Esophagus (tissue), 2 donors: ENCODE results near the gene MRPL36. TPM values are rescaled to one million over a fixed set of nuclear protein-coding genes. Genes with fewer than 3 reads are reported as not detected.

Experiments
- H3K27ac ChIP-seq, 2 donors: one replicate each; pipeline ENCODE4 v1.5.1; 2013; ENCODE audit warnings: low read depth in 2 of 2, mild to moderate bottlenecking in 2 of 2, inconsistent platforms in 1 of 2, low read length in 1 of 2, moderate library complexity in 1 of 2
- H3K27me3 ChIP-seq, 2 donors: one replicate each; pipeline ENCODE4 v1.6.1; 2013; ENCODE audit warnings: low read length in 2 of 2, control low read depth in 1 of 2, mild to moderate bottlenecking in 1 of 2; ENCODE audit not compliant: insufficient read depth in 2 of 2, control insufficient read depth in 1 of 2
- H3K36me3 ChIP-seq, 2 donors: one replicate each; pipeline ENCODE4 v1.6.1; 2013; ENCODE audit warnings: low read length in 1 of 2; ENCODE audit not compliant: control insufficient read depth in 2 of 2, insufficient read depth in 2 of 2
- H3K4me1 ChIP-seq, 2 donors: one replicate each; pipeline ENCODE4 v1.6.1; 2013; ENCODE audit warnings: low read length in 1 of 2; ENCODE audit not compliant: control insufficient read depth in 2 of 2, insufficient read depth in 2 of 2
- H3K4me3 ChIP-seq, 2 donors: one replicate each; pipeline ENCODE4 v1.5.1; 2013; ENCODE audit warnings: low read length in 2 of 2, mild to moderate bottlenecking in 2 of 2, low read depth in 1 of 2, moderate library complexity in 1 of 2
- H3K9me3 ChIP-seq, 2 donors: one replicate each; pipeline ENCODE4 v1.6.1; 2013; ENCODE audit warnings: mild to moderate bottlenecking in 2 of 2, low read depth in 1 of 2, low read length in 1 of 2, moderate library complexity in 1 of 2; ENCODE audit not compliant: control insufficient read depth in 2 of 2, insufficient read depth in 1 of 2
- WGBS, 2 donors: extraction: QIAGEN DNeasy Blood & Tissue Kit; methylation state at CpG; one replicate each; pipeline ENCODE4 v1.1.7; 2013; 5-methylcytosine and 5-hydroxymethylcytosine counted together
- polyA plus RNA-seq, 2 donors: library from polyadenylated mRNA; stranded (reverse); fragments of 200-250 nt; gene quantifications; one replicate each; pipeline ENCODE4 v1.2.3, GENCODE V29; 2013
- donor health status: healthy with polysubstance abuse.
- donor health status: Bipolar disorder and iron deficiency.

MRPL36 gene
- polyA plus RNA-seq, 2 donors, result 32.6 to 78.2 TPM

GRCh38 chr5:1824903-1825841, 25.5 kb upstream of the MRPL36 start:
- Histone ChIP-seq H3K4me1 (no peaks in the 10 kb centered on the region), H3K27me3 (no peaks in the 10 kb centered on the region), H3K27ac (no peak overlapping the region), H3K9me3 (no peaks in the 10 kb centered on the region), H3K4me3 (no peak overlapping the region), H3K36me3 (peaks cover 6 to 27% of the 10 kb centered on the region in 2 donors)
- 87 to 95% methylated on average over 25 to 27 of the region's 27 CpGs for WGBS, 2 donors

- Histone ChIP-seq H3K27ac (no peak overlapping the region), H3K36me3 (peaks cover 6 to 27% of the 10 kb centered on the region in 2 donors), H3K9me3 (no peaks in the 10 kb centered on the region), H3K4me1 (no peaks in the 10 kb centered on the region), H3K4me3 (no peak overlapping the region), H3K27me3 (no peaks in the 10 kb centered on the region)
- WGBS, 2 donors, result 92 to 93% methylated on average over 25 of the region's 25 CpGs
Observed at GRCh38 chr5:1824109-1824821, 24.6 kb upstream of the MRPL36 start.

DNA sequence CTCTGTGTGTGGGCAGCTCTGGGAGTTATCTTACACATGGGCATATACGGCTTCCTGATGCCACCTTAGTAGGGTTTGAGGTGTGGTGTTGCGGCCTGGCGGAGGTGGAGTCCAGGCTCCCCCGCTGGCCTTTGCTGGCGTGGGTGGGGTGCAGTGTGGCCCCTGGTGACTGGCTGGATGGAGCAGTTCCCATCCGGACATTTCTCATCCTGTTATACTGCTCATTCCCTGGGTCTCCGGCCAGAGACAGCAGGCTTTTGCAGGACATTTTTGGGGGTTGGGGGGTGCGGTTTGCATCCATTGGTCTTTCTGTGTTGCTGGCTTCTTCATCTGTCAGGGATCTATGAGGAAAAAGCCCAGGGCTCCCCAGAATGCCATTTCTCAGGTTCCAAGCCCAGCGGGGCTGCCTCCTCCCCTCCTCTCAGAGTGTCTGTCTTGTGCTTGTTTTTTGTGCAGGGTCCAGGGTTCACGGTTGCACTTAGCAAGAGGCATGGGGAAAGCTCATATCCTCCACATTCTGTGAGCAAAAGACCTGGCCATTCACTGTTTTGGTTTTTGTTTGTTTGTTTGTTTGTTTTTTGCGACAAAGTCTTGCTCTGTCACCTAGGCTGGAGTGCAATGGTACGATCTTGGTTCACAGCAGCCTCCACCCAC, 23.9 kb upstream of the MRPL36 start:
- Histone ChIP-seq H3K9me3 (no peaks in the 10 kb centered on the region), H3K27me3 (no peaks in the 10 kb centered on the region), H3K27ac (no peak overlapping the region), H3K4me1 (no peaks in the 10 kb centered on the region), H3K4me3 (no peak overlapping the region), H3K36me3 (peaks cover 12 to 29% of the 10 kb centered on the region in 2 donors)
- WGBS, 2 donors, result 96 to 97% methylated on average over 12 of the region's 12 CpGs

DNA sequence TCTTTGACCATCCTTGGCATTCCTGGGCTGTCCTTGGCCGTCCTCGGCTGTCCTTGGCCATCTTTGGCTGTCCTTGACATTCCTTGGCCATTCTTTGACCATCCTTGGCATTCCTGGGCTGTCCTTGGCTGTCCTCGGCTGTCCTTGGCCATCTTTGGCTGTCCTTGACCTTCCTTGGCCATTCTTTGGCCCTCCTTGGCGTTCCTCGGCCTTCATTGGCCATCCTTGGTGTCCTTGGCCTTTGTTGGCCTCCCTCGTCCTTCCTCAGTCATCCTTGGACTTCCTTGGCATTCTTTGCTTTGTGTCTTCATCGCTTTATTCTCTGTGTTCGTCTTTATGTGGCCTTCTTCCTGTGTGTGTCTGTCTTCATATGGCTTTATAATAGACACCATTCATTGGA, 22.2 kb upstream of the MRPL36 start:
- Histone ChIP-seq H3K27ac (no peak overlapping the region), H3K36me3 (peaks cover 15 to 39% of the 10 kb centered on the region in 2 donors), H3K9me3 (no peaks in the 10 kb centered on the region), H3K4me3 (no peak overlapping the region), H3K4me1 (no peaks in the 10 kb centered on the region), H3K27me3 (no peaks in the 10 kb centered on the region)
- WGBS, 2 donors, result 93 to 97% methylated on average over 8 of the region's 8 CpGs

- H3K9me3 ChIP-seq, result no peaks in the 10 kb centered on the region
- H3K4me1 ChIP-seq, result no peaks in the 10 kb centered on the region
- peaks cover 15 to 42% of the 10 kb centered on the region in 2 donors for H3K36me3 ChIP-seq
- no peak overlapping the region for H3K4me3 ChIP-seq
- H3K27me3 ChIP-seq, result no peaks in the 10 kb centered on the region
- H3K27ac ChIP-seq, result no peak overlapping the region
- WGBS, 2 donors, result 97 to 98% methylated on average over 4 of the region's 4 CpGs
Observed at GRCh38 chr5:1820926-1821325, 21.3 kb upstream of the MRPL36 start.

DNA sequence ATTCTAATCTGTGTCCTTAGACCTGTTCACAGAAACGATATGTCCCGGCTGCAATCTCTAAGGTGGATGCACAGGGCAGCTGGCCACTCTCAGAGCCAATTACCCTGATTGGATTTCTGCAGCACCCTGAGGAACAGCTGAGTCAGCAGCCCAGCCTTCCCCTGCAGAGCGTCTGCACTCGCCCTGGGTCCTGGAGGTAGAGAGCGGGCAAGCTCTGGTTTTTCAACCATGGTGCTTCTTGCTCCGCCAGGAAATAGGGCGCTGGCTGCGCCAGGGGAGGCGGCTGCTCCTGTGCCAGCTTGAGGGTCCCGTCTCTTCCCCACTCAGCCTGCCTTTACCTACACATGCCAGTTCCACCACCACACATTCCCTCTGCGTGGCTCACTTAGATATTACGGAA, 20.7 kb upstream of the MRPL36 start:
- WGBS, 2 donors, result 88 to 91% methylated on average over 12 of the region's 12 CpGs

GRCh38 chr5:1819458-1819857, 19.8 kb upstream of the MRPL36 start:
- Histone ChIP-seq H3K27me3 (no peaks in the 10 kb centered on the region), H3K36me3 (peaks cover 22 to 48% of the 10 kb centered on the region in 2 donors), H3K4me1 (no peaks in the 10 kb centered on the region), H3K9me3 (no peaks in the 10 kb centered on the region), H3K4me3 (no peak overlapping the region), H3K27ac (no peak overlapping the region)
- WGBS, 2 donors, result 95 to 100% methylated on average over 2 of the region's 2 CpGs

More for the DNA sequence above, 20.7 kb upstream of the MRPL36 start:
- peaks cover 15 to 44% of the 10 kb centered on the region in 2 donors for H3K36me3 ChIP-seq
- H3K9me3 ChIP-seq, result no peaks in the 10 kb centered on the region
- no peak overlapping the region for H3K27ac ChIP-seq
- H3K4me1 ChIP-seq, result no peaks in the 10 kb centered on the region
- no peaks in the 10 kb centered on the region for H3K27me3 ChIP-seq
- H3K4me3 ChIP-seq, result no peak overlapping the region

DNA sequence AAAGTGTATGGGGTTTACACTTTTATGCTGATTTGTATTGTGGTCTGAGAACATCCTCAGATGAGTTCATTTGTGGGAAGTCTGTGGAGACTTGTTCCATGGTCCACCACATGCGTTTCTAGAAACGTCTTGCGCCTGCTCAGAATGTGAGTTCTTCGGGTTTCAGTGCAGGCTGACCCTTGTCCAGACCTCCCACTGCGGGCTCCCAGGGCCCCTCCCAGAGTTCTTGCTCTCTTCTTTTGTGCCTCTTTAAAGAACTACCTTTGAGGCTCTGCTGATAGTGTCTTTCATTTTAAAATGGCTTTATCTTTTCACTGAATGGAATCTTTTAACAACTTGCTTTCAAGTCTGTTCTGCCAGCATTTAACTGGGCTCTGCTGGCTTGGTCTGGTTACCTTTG, 19.1 kb upstream of the MRPL36 start:
- no peaks in the 10 kb centered on the region for H3K27me3 ChIP-seq
- no peaks in the 10 kb centered on the region for H3K4me1 ChIP-seq
- H3K9me3 ChIP-seq, result no peaks in the 10 kb centered on the region
- H3K36me3 ChIP-seq, result peaks cover 22 to 48% of the 10 kb centered on the region in 2 donors
- no peak overlapping the region for H3K27ac ChIP-seq
- no peak overlapping the region for H3K4me3 ChIP-seq
- 91 to 95% methylated on average over 5 of the region's 5 CpGs for WGBS, 2 donors

GRCh38 chr5:1817261-1818043, 17.8 kb upstream of the MRPL36 start:
- no peaks in the 10 kb centered on the region for H3K9me3 ChIP-seq
- peaks cover 22 to 52% of the 10 kb centered on the region in 2 donors for H3K36me3 ChIP-seq
- WGBS, 2 donors, result 90 to 93% methylated on average over 15 of the region's 15 CpGs
- H3K27ac ChIP-seq, result no peak overlapping the region
- no peak overlapping the region for H3K4me3 ChIP-seq
- H3K27me3 ChIP-seq, result no peaks in the 10 kb centered on the region
- no peaks in the 10 kb centered on the region for H3K4me1 ChIP-seq
